Keratinocyte (primary cell): ENCODE data around the gene ZNF12. TPM values are rescaled to one million over a fixed set of nuclear protein-coding genes. Genes with fewer than 3 reads are reported as not detected.

Experiments
- DNase-seq: peaks from one replicate; pipeline ENCODE4 v3.0.0-alpha.2; 2011; ENCODE audit warnings: low read depth, missing footprints, low spot score
- FAIRE-seq: peaks from 2 replicates; lab custom pipeline; 2011; peaks lifted over from hg19 to GRCh38; lab: Jason Lieb, UNC
- H2AFZ ChIP-seq: 2 replicates; pipeline ENCODE4 v1.6.0; 2012; ENCODE audit warnings: low read length, control low read depth, inconsistent platforms; ENCODE audit not compliant: control insufficient read depth
- H3K27ac ChIP-seq: 2 replicates; pipeline ENCODE4 v1.5.1; 2011; ENCODE audit warnings: low read length; ENCODE audit not compliant: control insufficient read depth, insufficient read depth
- H3K27me3 ChIP-seq: 3 replicates; pipeline ENCODE4 v1.6.0; 2011; ENCODE audit warnings: low read length; ENCODE audit not compliant: control insufficient read depth, insufficient read depth; ENCODE audit errors: extremely low read depth
- H3K36me3 ChIP-seq, 2 experiments: 2 replicates in 1 of 2; 3 replicates in 1 of 2; pipeline ENCODE4 v1.5.1; 2011; ENCODE audit warnings: low read length in 2 of 2, mild to moderate bottlenecking in 1 of 2; ENCODE audit not compliant: control insufficient read depth in 2 of 2, insufficient read depth in 2 of 2; ENCODE audit errors: extremely low read depth in 1 of 2
- H3K4me1 ChIP-seq: 3 replicates; pipeline ENCODE4 v1.5.1; 2011; ENCODE audit warnings: low read length; ENCODE audit not compliant: control insufficient read depth, insufficient read depth; ENCODE audit errors: extremely low read depth
- H3K4me2 ChIP-seq: 3 replicates; pipeline ENCODE4 v1.6.0; 2011; ENCODE audit warnings: low read depth, low read length; ENCODE audit not compliant: control insufficient read depth, insufficient read depth; ENCODE audit errors: extremely low read depth
- H3K4me3 ChIP-seq, 3 experiments: fragments of 200-600 bp in 1 of 3; sonication (generic) in 1 of 3; 2 replicates in 2 of 3; 3 replicates in 1 of 3; pipeline ENCODE4 v1.5.1; 2011 to 2016; ENCODE audit warnings: low read length in 3 of 3, mild to moderate bottlenecking in 3 of 3, control low read depth in 2 of 3, inconsistent platforms in 1 of 3, low read depth in 1 of 3, mixed read lengths in 1 of 3, mixed run types in 1 of 3, moderate library complexity in 1 of 3; ENCODE audit not compliant: control insufficient read depth in 2 of 3, insufficient read depth in 2 of 3; ENCODE audit errors: extremely low read depth in 1 of 3
- H3K79me2 ChIP-seq: 2 replicates; pipeline ENCODE4 v1.6.0; 2012; ENCODE audit warnings: low read length; ENCODE audit not compliant: control insufficient read depth, insufficient read depth
- H3K9ac ChIP-seq: 3 replicates; pipeline ENCODE4 v1.6.0; 2011; ENCODE audit warnings: low read length; ENCODE audit not compliant: control insufficient read depth, insufficient read depth; ENCODE audit errors: extremely low read depth
- H3K9me1 ChIP-seq: 3 replicates; pipeline ENCODE4 v1.6.0; 2011; ENCODE audit warnings: low read length; ENCODE audit not compliant: control insufficient read depth, insufficient read depth; ENCODE audit errors: extremely low read depth
- H3K9me3 ChIP-seq: 2 replicates; pipeline ENCODE4 v1.5.1; 2012; ENCODE audit warnings: low read depth, low read length; ENCODE audit not compliant: control insufficient read depth
- H4K20me1 ChIP-seq: 3 replicates; pipeline ENCODE4 v1.6.0; 2011; ENCODE audit warnings: low read length; ENCODE audit not compliant: control insufficient read depth, insufficient read depth; ENCODE audit errors: extremely low read depth
- CTCF ChIP-seq, 3 experiments: IDR thresholded peaks in 1 of 3; conservative IDR thresholded peaks in 1 of 3; optimal IDR thresholded peaks in 1 of 3; 2 replicates in 2 of 3; 3 replicates in 1 of 3; pipeline versions ENCODE3 to v1.5.1; 2011; ENCODE audit warnings: low read length in 3 of 3, mild to moderate bottlenecking in 3 of 3, moderate library complexity in 2 of 3, control low read depth in 1 of 3, inconsistent platforms in 1 of 3; ENCODE audit not compliant: insufficient read depth in 2 of 3; ENCODE audit errors: extremely low read depth in 1 of 3
- EZH2 ChIP-seq: IDR thresholded peaks from one replicate; pipeline ENCODE4 v1.6.1; 2012; ENCODE audit warnings: inconsistent platforms, mild to moderate bottlenecking, low read length, moderate library complexity
- dilution Hi-C: fragments of 300-500 bp; cut with MboI; formaldehyde crosslinking; loops from one replicate; pipeline ENCODE4 v1.7.0; 2020; ENCODE audit warnings: low sequenced_read_pairs; ENCODE audit not compliant: extremely low pct_ligation_motif_present
- polyA plus RNA-seq, 5 experiments: library from polyadenylated mRNA; depleted of rRNA in 3 of 5; stranded (reverse) in 3 of 5; stranded (forward) in 1 of 5; unstranded in 1 of 5; fragments of >200 nt; gene quantifications; 1 replicate in 1 of 5; 2 replicates in 3 of 5; 3 replicates in 1 of 5; pipeline versions ENCODE4 v1.2.1 to v1.2.3, GENCODE V29; 2011 to 2012; ENCODE audit warnings: missing spikeins in 2 of 5, low read depth in 1 of 5, low replicate concordance in 1 of 5

The ZNF12 gene
- polyA plus RNA-seq, 1 donor (not counting 4 experiments of a cell fraction or from before 2014, with no cell fraction given), result 12.5 TPM

GRCh38 chr7:6640246-6640721 lies 66.5 kb downstream of the ZNF12 start:
- Histone ChIP-seq H3K27ac (no peak overlapping the region), H3K36me3 (peaks cover 13 to 24% of the 10 kb centered on the region in 2 experiments), H3K4me3 (no peak overlapping the region), H4K20me1 (no peaks in the 10 kb centered on the region), H3K79me2 (peaks cover 27% of the 10 kb centered on the region), H3K9me1 (no peaks in the 10 kb centered on the region), H2AFZ (no peak overlapping the region), H3K4me1 (peaks cover 6% of the 10 kb centered on the region), H3K9me3 (no peaks in the 10 kb centered on the region), H3K4me2 (no peak overlapping the region), H3K27me3 (no peaks in the 10 kb centered on the region), H3K9ac (no peak overlapping the region)
- TF ChIP-seq EZH2 (no peak), CTCF (optimal IDR thresholded peaks at IDR 0.05 in 1 of 3, IDR thresholded peaks at IDR 0.05 in 1 of 3, conservative IDR thresholded peaks at IDR 0.05 in 1 of 3; ENCODE audit: extremely low read depth in 1 of 3, insufficient read depth in 2 of 3, low read length in 3 of 3) (no peak)
- DNase-seq (no peak), FAIRE-seq (no peak)
- dilution Hi-C loops, result no loop called here

- FAIRE-seq (no peak), DNase-seq (no peak)
- H3K79me2 ChIP-seq, result peaks cover 27% of the 10 kb centered on the region
- dilution Hi-C loops, result no loop called here
- H3K27me3 ChIP-seq, result no peaks in the 10 kb centered on the region
- no peak for TF ChIP-seq EZH2
- TF ChIP-seq CTCF (optimal IDR thresholded peaks at IDR 0.05 in 1 of 3, IDR thresholded peaks at IDR 0.05 in 1 of 3, conservative IDR thresholded peaks at IDR 0.05 in 1 of 3; ENCODE audit: extremely low read depth in 1 of 3, insufficient read depth in 2 of 3, low read length in 3 of 3), result no peak
- H3K4me2 ChIP-seq, result no peak overlapping the region
- H3K27ac ChIP-seq, result no peak overlapping the region
- no peaks in the 10 kb centered on the region for H3K9me1 ChIP-seq
- H3K4me3 ChIP-seq, result no peak overlapping the region
- no peak overlapping the region for H2AFZ ChIP-seq
- H3K36me3 ChIP-seq, result peaks cover 13 to 22% of the 10 kb centered on the region in 2 experiments
- H3K4me1 ChIP-seq, result peaks cover 6% of the 10 kb centered on the region
- H3K9me3 ChIP-seq, result no peaks in the 10 kb centered on the region
- no peaks in the 10 kb centered on the region for H4K20me1 ChIP-seq
- no peak overlapping the region for H3K9ac ChIP-seq
These were observed 67.1 kb downstream of the ZNF12 start for GRCh38 chr7:6639627-6640026.
